Omental fat pad (tissue), 4 donors: ENCODE results near the gene ZMYM3. TPM values are rescaled to one million over a fixed set of nuclear protein-coding genes. Genes with fewer than 3 reads are reported as not detected.
"Not testable (repeated sequence)": the region's sequence is repeated elsewhere in the genome, so short reads cannot be mapped to it uniquely, and the experiment has no call there.

Experiments
- ATAC-seq: fragments of 150-250 bp; one replicate; pipeline ENCODE4 v1.9.1; 2016; ENCODE audit warnings: mild to moderate bottlenecking, moderate library complexity; ENCODE audit not compliant: low FRiP score
- DNase-seq: peaks from one replicate; pipeline ENCODE4 v3.0.0-alpha.2; 2019; ENCODE audit warnings: low spot score
- CTCF ChIP-seq, 3 donors: fragments of 450-650 bp; IDR thresholded peaks; one replicate each; pipeline ENCODE4 v1.5.1; 2016 to 2017; ENCODE audit warnings: antibody characterized with exemption in 3 of 3, mild to moderate bottlenecking in 3 of 3, moderate library complexity in 2 of 3
- total RNA-seq, 4 donors: library from RNA; depleted of rRNA; stranded (reverse); fragments of >200 nt; gene quantifications; one replicate each; pipeline ENCODE4 v1.1.0, GENCODE V29; 2016

The ZMYM3 gene
- 10 to 100 TPM in 2 of 4 donors, 1 to 10 TPM in 2; 3.8 to 14.8 (median 11.2) TPM for total RNA-seq

GRCh38 chrX:71254092-71254963 is at the start of gene ZMYM3:
Gene ZMYM3, minus strand, starts transcription at chrX:71254140. Its CDS starts 885 bp downstream, at chrX:71253255.
- ATAC-seq (peak; percentile 87), DNase-seq (peak; percentile 42)
- no peak for TF ChIP-seq CTCF (IDR thresholded peaks at IDR 0.05)

GRCh38 chrX:71302461-71303213 is 48.7 kb upstream of the ZMYM3 start:
- DNase-seq: no peak
- no peak for ATAC-seq
- TF ChIP-seq CTCF (IDR thresholded peaks at IDR 0.05): no peak

GRCh38 chrX:71301195-71301924 is 47.4 kb upstream of the ZMYM3 start, which contains the start of gene ITGB1BP2:
Gene ITGB1BP2, plus strand, starts transcription at chrX:71301750. Its CDS starts 57 bp downstream, at chrX:71301807.
- no peak for TF ChIP-seq CTCF (IDR thresholded peaks at IDR 0.05)
- no peak for ATAC-seq
- DNase-seq: no peak

- not testable (repeated sequence) for ATAC-seq
These were observed 46.6 kb upstream of the ZMYM3 start for GRCh38 chrX:71300495-71300894.

GRCh38 chrX:71300064-71300463 is 46.1 kb upstream of the ZMYM3 start:
- not testable (repeated sequence) for DNase-seq, ATAC-seq

More at GRCh38 chrX:71300495-71300894, 46.6 kb upstream of the ZMYM3 start:
- not testable (repeated sequence) for DNase-seq

- ATAC-seq (no peak), DNase-seq (no peak)
- TF ChIP-seq CTCF (IDR thresholded peaks at IDR 0.05): no peak
These were observed 44.2 kb upstream of the ZMYM3 start for GRCh38 chrX:71298119-71298518.

- ATAC-seq: no peak
- no peak for DNase-seq
- no peak for TF ChIP-seq CTCF (IDR thresholded peaks at IDR 0.05)
These were observed 42.9 kb upstream of the ZMYM3 start for GRCh38 chrX:71296806-71297205.
